Psoas muscle (tissue), 8 donors: Measurements from ENCODE around the gene BCAS3. TPM values are rescaled to one million over a fixed set of nuclear protein-coding genes. Genes with fewer than 3 reads are reported as not detected.

Source experiments
- ATAC-seq, 4 donors: fragments of 200-7000 bp; cut with Tn5 transposase; one replicate each; pipeline ENCODE4 v1.9.1; 2020; ENCODE audit warnings: moderate library complexity in 3 of 4, mild to moderate bottlenecking in 2 of 4
- DNase-seq, 2 donors: peaks; one replicate each; pipeline ENCODE4 v3.0.0-alpha.2; 2020
- H3K27ac ChIP-seq: fragments of 200-600 bp; one replicate; pipeline ENCODE4 v1.8.0; 2022
- H3K27me3 ChIP-seq, 3 donors: fragments of 200-600 bp in 1 of 3; one replicate each; pipeline versions ENCODE4 v1.6.1 to v1.8.0; 2013 to 2022; ENCODE audit warnings: low read length in 2 of 3, mild to moderate bottlenecking in 2 of 3, moderate library complexity in 1 of 3; ENCODE audit not compliant: insufficient read depth in 3 of 3
- H3K36me3 ChIP-seq, 2 donors: fragments of 200-600 bp in 1 of 2; one replicate each; pipeline versions ENCODE4 v1.6.1 to v1.8.0; 2013 to 2022; ENCODE audit warnings: low read depth in 1 of 2, mild to moderate bottlenecking in 1 of 2, moderate library complexity in 1 of 2; ENCODE audit not compliant: insufficient read depth in 1 of 2
- H3K4me1 ChIP-seq: fragments of 200-600 bp; one replicate; pipeline ENCODE4 v1.8.0; 2022
- H3K4me3 ChIP-seq: fragments of 200-600 bp; one replicate; pipeline ENCODE4 v1.8.0; 2022; ENCODE audit warnings: mild to moderate bottlenecking
- H3K9me3 ChIP-seq: fragments of 200-600 bp; one replicate; pipeline ENCODE4 v1.8.0; 2022
- CTCF ChIP-seq: fragments of 200-600 bp; IDR thresholded peaks from one replicate; pipeline ENCODE4 v1.8.0; 2022; ENCODE audit warnings: antibody characterized with exemption
- WGBS, 3 donors: extraction: QIAGEN DNeasy Blood & Tissue Kit; methylation state at CpG; one replicate each; pipeline versions ENCODE4 v1.1.6 to v1.1.7; 2013; 5-methylcytosine and 5-hydroxymethylcytosine counted together
- intact Hi-C, 2 donors: fragments of 100-400 bp; cut with DNase I; formaldehyde crosslinking; loops; one replicate each; pipeline versions ENCODE4 v1.11.0 to v1.14.2; 2022
- polyA plus RNA-seq, 3 donors: library from polyadenylated mRNA; stranded (reverse); fragments of 200-250 nt; gene quantifications; one replicate each; pipeline ENCODE4 v1.2.3, GENCODE V29; 2013
- total RNA-seq, 4 donors: library from RNA; stranded (reverse); fragmentation: NEBNext Ultra II Directional in 2 of 4; extraction: Animal tissue kit (Norgen Biotek cat#: 25700) in 2 of 4; gene quantifications; one replicate each; pipeline versions ENCODE4 v1.2.1 to v1.2.4, GENCODE V29; 2021 to 2023
- donor health status: healthy with polysubstance abuse.
- donor health status: DM: no; HTN: no; CAD: no; lungs with moderate emphysema.
- donor health status: Bipolar disorder and iron deficiency.
- donor health status: healthy.
- donor health status: DM: yes; HTN: yes; CAD: no.
- donor health status: DM: no; HTN: no; CAD: no.
- donor health status: DM: no; HTN: no; CAD: no.
- donor health status: DM: yes; HTN: yes; CAD: no.

Gene BCAS3
- total and polyA plus RNA-seq, 7 donors = 2.4 to 28.8 (median 15.0) TPM

GRCh38 chr17:61253937-61254574, 576.4 kb downstream of the BCAS3 start:
- Histone ChIP-seq H3K36me3 (no peaks in the 10 kb centered on the region), H3K27ac (peak overlapping the region; percentile 6), H3K4me3 (no peak overlapping the region), H3K9me3 (no peaks in the 10 kb centered on the region), H3K4me1 (peaks cover 13% of the 10 kb centered on the region), H3K27me3 (no peaks in the 10 kb centered on the region)
- DNase-seq (no peak), ATAC-seq (no peak)
- intact Hi-C loops = no loop called here
- WGBS, 3 donors = 89 to 94% (median 93%) methylated on average over 10 of the region's 10 CpGs
- no peak for TF ChIP-seq CTCF

- no peak overlapping the region for H3K4me3 ChIP-seq
- H3K27me3 ChIP-seq = no peaks in the 10 kb centered on the region
- intact Hi-C loops = no loop called here
- no peaks in the 10 kb centered on the region for H3K9me3 ChIP-seq
- no peak for DNase-seq
- no peaks in the 10 kb centered on the region for H3K36me3 ChIP-seq
- peaks cover 18% of the 10 kb centered on the region for H3K4me1 ChIP-seq
- H3K27ac ChIP-seq = no peak overlapping the region
- WGBS, 3 donors = 66 to 87% (median 77%) methylated on average over 1 of the region's 1 CpG
- no peak for TF ChIP-seq CTCF
- ATAC-seq = no peak
These were observed 577.3 kb downstream of the BCAS3 start for GRCh38 chr17:61254904-61255303.

- no peak for DNase-seq
- Histone ChIP-seq H3K27me3 (no peaks in the 10 kb centered on the region), H3K36me3 (no peaks in the 10 kb centered on the region), H3K4me3 (no peak overlapping the region), H3K27ac (no peak overlapping the region), H3K9me3 (no peaks in the 10 kb centered on the region), H3K4me1 (peaks cover 24% of the 10 kb centered on the region)
- WGBS, 3 donors = 90 to 96% (median 93%) methylated on average over 3 of the region's 3 CpGs
- no peak for TF ChIP-seq CTCF
- intact Hi-C loops = no loop called here
- ATAC-seq = no peak
These were observed 578.0 kb downstream of the BCAS3 start for GRCh38 chr17:61255647-61256046.

- Histone ChIP-seq H3K36me3 (no peaks in the 10 kb centered on the region), H3K27ac (peak overlapping the region; percentile 52), H3K9me3 (no peaks in the 10 kb centered on the region), H3K27me3 (no peaks in the 10 kb centered on the region), H3K4me3 (no peak overlapping the region), H3K4me1 (peaks cover 20% of the 10 kb centered on the region)
- no peak for DNase-seq
- 18 to 42% (median 25%) methylated on average over 3 of the region's 3 CpGs for WGBS, 3 donors
- no peak for TF ChIP-seq CTCF
- intact Hi-C loops = no loop called here
- ATAC-seq = peak in 2 of 4 donors; percentile 7 to 32
These were observed 581.7 kb downstream of the BCAS3 start for GRCh38 chr17:61259360-61259759.
